ENCODE data around the gene PRICKLE4. TPM values are rescaled to one million over a fixed set of nuclear protein-coding genes. Genes with fewer than 3 reads are reported as not detected.

Gene PRICKLE4
- total RNA-seq, 2 donors from 2014 or later, result 3.1 to 4.6 TPM

GRCh38 chr6:41733360-41733706, 47.2 kb upstream of the PRICKLE4 start:
- no peaks in the 10 kb centered on the region for H3K9me3 ChIP-seq
- H3K4me3 ChIP-seq, result peak overlapping the region; percentile 97
- H3K27ac ChIP-seq, result peak overlapping the region; percentile 92 to 94
- no peak for DNase-seq (ENCODE audit: low spot score)
- ATAC-seq (ENCODE audit: insufficient number of reproducible peaks, low FRiP score, low read depth), result no peak
- no peaks in the 10 kb centered on the region for H3K27me3 ChIP-seq (replicated peaks; ENCODE audit: insufficient read depth)
- TF ChIP-seq CTCF (IDR thresholded peaks at IDR 0.05), result no peak
- H3K36me3 ChIP-seq, result no peaks in the 10 kb centered on the region
- H3K4me1 ChIP-seq (ENCODE audit: control insufficient read depth in 1 of 2, low read depth in 2 of 2), result peaks cover 24 to 47% of the 10 kb centered on the region in 2 donors

DNA sequence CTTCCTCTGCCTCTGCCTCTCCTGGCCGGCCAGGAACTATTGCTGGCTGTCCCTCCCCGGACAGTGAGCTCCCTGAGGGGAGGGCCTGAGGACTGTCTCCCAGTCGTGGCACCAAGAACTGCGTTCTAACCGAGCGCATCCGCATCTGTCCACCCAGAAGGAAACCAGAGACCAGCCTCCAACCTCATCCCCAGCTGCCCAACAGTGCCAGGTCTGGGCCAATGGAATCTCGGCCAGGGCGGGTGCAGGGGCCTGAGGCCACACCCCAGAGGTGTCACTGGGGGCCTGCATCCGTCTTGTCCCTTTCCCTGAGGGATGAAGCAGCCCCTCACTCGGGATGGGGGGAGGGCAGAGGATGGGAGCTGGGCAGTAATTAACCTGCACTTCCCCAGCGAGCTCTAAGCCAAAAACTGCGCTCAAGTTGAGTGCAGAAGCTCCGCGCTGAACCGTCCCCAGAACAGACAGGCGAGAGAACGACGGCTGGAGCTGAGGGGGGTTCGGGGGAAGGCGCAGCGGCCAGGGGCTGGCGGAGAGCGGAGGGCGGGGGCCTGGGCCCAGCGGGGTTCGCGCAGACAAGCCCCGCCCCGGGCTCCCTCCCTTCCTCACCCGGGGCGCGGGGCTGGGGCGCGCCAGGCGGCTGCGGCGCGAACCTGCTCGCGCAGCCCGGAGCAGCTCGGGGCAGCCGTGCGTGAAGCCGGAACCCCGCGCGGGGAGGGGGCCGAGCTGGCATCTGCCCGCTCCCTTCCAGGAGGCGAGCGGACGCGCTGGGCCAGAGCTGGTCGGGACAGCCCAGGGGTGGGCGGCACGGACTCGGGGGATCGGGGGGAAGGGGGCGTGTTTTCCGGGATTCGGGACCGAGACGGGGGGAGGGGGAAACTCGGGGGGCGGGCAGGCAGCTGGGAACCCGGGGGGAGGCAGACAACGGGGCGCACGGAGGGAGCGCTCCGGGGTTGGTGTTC, 46.6 kb upstream of the PRICKLE4 start:
- DNase-seq (ENCODE audit: low spot score), result no peak
- Histone ChIP-seq H3K27me3 (replicated peaks; ENCODE audit: insufficient read depth) (no peaks in the 10 kb centered on the region), H3K9me3 (no peaks in the 10 kb centered on the region), H3K27ac (peak overlapping the region; percentile 92 to 94), H3K36me3 (no peaks in the 10 kb centered on the region), H3K4me3 (peak overlapping the region; percentile 97), H3K4me1 (ENCODE audit: control insufficient read depth in 1 of 2, low read depth in 2 of 2) (peaks cover 24 to 47% of the 10 kb centered on the region in 2 donors)
- peak; percentile 37 for ATAC-seq (ENCODE audit: insufficient number of reproducible peaks, low FRiP score, low read depth)
- no peak for TF ChIP-seq CTCF (IDR thresholded peaks at IDR 0.05)

DNA sequence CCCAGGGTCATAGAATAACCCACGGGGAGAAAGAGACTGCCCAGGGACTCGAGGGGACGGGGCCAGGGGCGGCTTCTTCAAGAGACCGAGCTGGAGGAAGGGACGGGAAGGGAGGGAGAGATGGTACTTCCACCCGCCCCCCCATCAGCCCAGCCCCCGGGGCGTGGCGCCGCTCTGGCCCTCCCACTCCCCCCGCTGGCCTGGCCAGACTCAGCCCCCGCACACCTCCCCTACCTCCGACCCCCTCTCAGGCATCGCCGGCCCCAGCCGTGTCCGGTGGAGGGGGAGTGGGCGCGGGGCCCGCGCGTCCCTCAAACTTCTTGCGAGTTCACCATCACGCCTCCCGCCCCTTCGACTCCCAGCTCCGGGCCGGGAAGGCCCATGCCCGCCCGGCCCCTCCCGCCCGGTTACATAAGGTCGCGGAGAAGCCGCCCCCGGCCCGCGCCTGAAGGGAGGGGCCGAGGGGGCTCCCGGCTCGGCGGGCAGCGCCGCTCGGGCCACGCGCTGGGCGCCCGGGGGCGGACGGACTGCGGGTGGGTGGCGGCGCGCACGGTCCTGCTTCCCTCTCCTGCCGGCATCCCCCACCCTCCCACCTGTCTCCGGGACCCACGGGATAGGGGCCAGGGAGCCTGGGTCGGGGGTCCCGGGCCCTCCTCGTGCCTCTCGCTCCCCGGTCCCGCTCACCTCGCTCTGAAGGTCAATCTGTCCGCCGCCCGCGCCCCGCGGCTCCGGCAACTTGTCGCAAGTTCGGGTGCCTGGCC, 45.7 kb upstream of the PRICKLE4 start:
- no peak for TF ChIP-seq CTCF (IDR thresholded peaks at IDR 0.05)
- H3K27ac ChIP-seq, result peak overlapping the region; percentile 92 to 94
- H3K36me3 ChIP-seq, result no peaks in the 10 kb centered on the region
- ATAC-seq (ENCODE audit: insufficient number of reproducible peaks, low FRiP score, low read depth) (peak; percentile 25), DNase-seq (ENCODE audit: low spot score) (peak; percentile 33)
- peak overlapping the region; percentile 97 for H3K4me3 ChIP-seq
- peaks cover 24 to 45% of the 10 kb centered on the region in 2 donors for H3K4me1 ChIP-seq (ENCODE audit: control insufficient read depth in 1 of 2, low read depth in 2 of 2)
- H3K27me3 ChIP-seq (replicated peaks; ENCODE audit: insufficient read depth), result no peaks in the 10 kb centered on the region
- H3K9me3 ChIP-seq, result no peaks in the 10 kb centered on the region

DNA sequence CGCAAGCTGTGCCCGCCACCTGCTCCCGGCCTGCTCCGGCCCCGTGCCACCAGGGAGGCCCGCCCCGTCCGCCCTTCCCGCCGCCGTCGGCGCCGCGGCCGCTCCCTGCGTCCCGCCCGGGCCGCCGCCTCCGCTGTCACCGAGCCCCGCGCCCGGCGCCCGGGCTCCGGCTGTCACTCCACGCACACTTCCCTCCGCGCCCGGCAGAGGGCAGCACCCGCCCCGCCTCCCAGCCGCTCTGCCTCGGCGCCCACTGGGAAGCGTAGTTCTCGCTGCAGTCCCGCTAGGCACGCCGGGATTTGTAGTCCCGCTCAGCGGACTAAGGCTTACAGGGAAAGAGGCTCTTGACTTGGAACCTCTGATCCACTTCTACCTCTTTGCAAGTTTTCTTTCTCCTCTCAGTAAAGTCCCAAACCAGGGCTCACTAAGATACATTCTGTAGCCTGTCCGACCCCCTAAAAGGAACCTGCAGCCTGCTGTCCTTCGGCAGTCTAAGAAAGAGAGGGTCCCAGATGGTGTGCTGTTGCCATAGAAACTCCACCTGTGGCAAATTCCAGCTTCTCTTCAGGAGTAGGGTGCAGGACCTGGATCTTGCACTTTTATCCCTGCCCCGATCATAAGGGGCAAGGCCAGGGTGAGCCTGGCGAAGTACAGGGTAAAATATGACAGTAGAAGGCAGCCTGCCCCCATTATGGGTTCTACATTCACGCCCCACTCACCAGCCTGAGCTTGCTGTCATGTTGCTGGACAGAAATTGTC, 45.0 kb upstream of the PRICKLE4 start, which contains the start of gene TFEB:
Gene TFEB (minus strand): TSS at position 182 of the 759 bp plus-strand sequence. CDS start 44,395 bp downstream, outside the sequence.
- Histone ChIP-seq H3K36me3 (no peaks in the 10 kb centered on the region), H3K9me3 (no peaks in the 10 kb centered on the region), H3K27ac (peak within 1 kb of the TSS; percentile 92 to 94), H3K4me1 (ENCODE audit: control insufficient read depth in 1 of 2, low read depth in 2 of 2) (peaks cover 22 to 37% of the 10 kb centered on the region in 2 donors), H3K4me3 (peak within 1 kb of the TSS; percentile 97), H3K27me3 (replicated peaks; ENCODE audit: insufficient read depth) (no peaks in the 10 kb centered on the region)
- peak; percentile 90 for DNase-seq (ENCODE audit: low spot score)
- peak; percentile 86 for TF ChIP-seq CTCF (IDR thresholded peaks at IDR 0.05)
- ATAC-seq (ENCODE audit: insufficient number of reproducible peaks, low FRiP score, low read depth), result peak; percentile 70
